GM23338 (cell line): Measurements from ENCODE around the gene CFDP1. TPM values are rescaled to one million over a fixed set of nuclear protein-coding genes. Genes with fewer than 3 reads are reported as not detected.
"Not testable (repeated sequence)": the region's sequence is repeated elsewhere in the genome, so short reads cannot be mapped to it uniquely, and the experiment has no call there.

Source experiments
- ATAC-seq: fragments of 200-7000 bp; cut with Tn5 transposase; 3 replicates; pipeline ENCODE4 v1.9.1; 2020
- DNase-seq: peaks from one replicate; pipeline ENCODE4 v3.0.0-alpha.2; 2015; ENCODE audit warnings: low spot score
- H2AFZ ChIP-seq: fragments of 200-600 bp; sonication (generic); 2 replicates; pipeline ENCODE4 v1.8.0; 2016; ENCODE audit warnings: antibody characterized with exemption, mild to moderate bottlenecking, moderate library complexity
- H3F3A ChIP-seq: fragments of 200-600 bp; sonication (generic); replicated peaks from 2 replicates; pipeline ENCODE4 v1.8.0; 2017; ENCODE audit warnings: antibody characterized with exemption, mixed run types, low read depth
- H3K27ac ChIP-seq: fragments of 200-600 bp; sonication (generic); 2 replicates; pipeline ENCODE4 v1.6.1; 2016; ENCODE audit warnings: low read depth
- H3K27me3 ChIP-seq: fragments of 200-600 bp; sonication (generic); 2 replicates; pipeline ENCODE4 v1.8.0; 2016; ENCODE audit warnings: mild to moderate bottlenecking, mixed run types, moderate library complexity; ENCODE audit not compliant: insufficient read depth
- H3K36me3 ChIP-seq: fragments of 200-600 bp; sonication (generic); 2 replicates; pipeline ENCODE4 v1.8.0; 2016; ENCODE audit warnings: mild to moderate bottlenecking; ENCODE audit not compliant: insufficient read depth
- H3K4me1 ChIP-seq: fragments of 200-600 bp; sonication (generic); 2 replicates; pipeline ENCODE4 v1.8.0; 2016; ENCODE audit warnings: mild to moderate bottlenecking, moderate library complexity; ENCODE audit not compliant: insufficient read depth
- H3K4me2 ChIP-seq: fragments of 200-600 bp; sonication (generic); 2 replicates; pipeline ENCODE4 v1.7.1; 2017; ENCODE audit warnings: mixed run types
- H3K4me3 ChIP-seq: fragments of 200-600 bp; sonication (generic); 2 replicates; pipeline ENCODE4 v1.6.1; 2016; ENCODE audit warnings: mixed run types
- H3K79me2 ChIP-seq: fragments of 200-600 bp; sonication (generic); replicated peaks from 2 replicates; pipeline ENCODE4 v1.8.0; 2017; ENCODE audit warnings: mild to moderate bottlenecking; ENCODE audit not compliant: insufficient read depth
- H3K9me2 ChIP-seq: fragments of 200-600 bp; sonication (generic); 2 replicates; pipeline ENCODE4 v1.8.0; 2017; ENCODE audit not compliant: insufficient read depth
- H4K20me1 ChIP-seq: fragments of 200-600 bp; sonication (generic); replicated peaks from 2 replicates; pipeline ENCODE4 v1.8.0; 2017; ENCODE audit warnings: mild to moderate bottlenecking; ENCODE audit not compliant: insufficient read depth
- H3K27ac Mint-ChIP-seq: 2 replicates; pipeline ENCODE4 v1.8.0; 2020; ENCODE audit warnings: inconsistent platforms, mild to moderate bottlenecking, moderate library complexity, mixed read lengths
- H3K27me3 Mint-ChIP-seq: 3 replicates; pipeline ENCODE4 v1.8.0; 2022; ENCODE audit warnings: low read depth, mild to moderate bottlenecking, moderate library complexity, mixed read lengths, inconsistent platforms; ENCODE audit not compliant: insufficient read depth, poor library complexity
- H3K36me3 Mint-ChIP-seq: 3 replicates; pipeline ENCODE4 v1.8.0; 2021; ENCODE audit warnings: low read depth, mild to moderate bottlenecking, inconsistent platforms, moderate library complexity, mixed read lengths
- H3K4me1 Mint-ChIP-seq: 3 replicates; pipeline ENCODE4 v1.8.0; 2020; ENCODE audit warnings: mild to moderate bottlenecking, inconsistent platforms, mixed read lengths
- H3K4me3 Mint-ChIP-seq: 3 replicates; pipeline ENCODE4 v1.8.0; 2021; ENCODE audit warnings: moderate library complexity, mild to moderate bottlenecking, inconsistent platforms, mixed read lengths
- H3K9me3 Mint-ChIP-seq: 3 replicates; pipeline ENCODE4 v1.8.0; 2020; ENCODE audit warnings: moderate library complexity, mild to moderate bottlenecking, inconsistent platforms, mixed read lengths
- CTCF ChIP-seq, 2 experiments: fragments of 200-600 bp in 1 of 2; sonication (generic) in 1 of 2; conservative IDR thresholded peaks; 2 replicates each; pipeline versions ENCODE4 v1.5.1 to v1.6.1; 2016 to 2017; ENCODE audit warnings: antibody characterized with exemption in 2 of 2, low read depth in 2 of 2, mild to moderate bottlenecking in 2 of 2, moderate library complexity in 1 of 2
- JUNB ChIP-seq: IDR thresholded peaks from one replicate; pipeline ENCODE4 v1.6.1; 2016; ENCODE audit warnings: antibody characterized with exemption; ENCODE audit not compliant: unreplicated experiment
- ZNF462 ChIP-seq: fragments of 250-450 bp; sonication (Bioruptor Pico); IDR thresholded peaks from 2 replicates; pipeline ENCODE4 v1.5.0; 2020; ENCODE audit warnings: mild to moderate bottlenecking, moderate library complexity
- polyA plus RNA-seq: library from polyadenylated mRNA; unstranded; fragments of >200 nt; fragmentation: Nextera tagmentation; extraction: Ambion mirVana; gene quantifications from 2 replicates; pipeline ENCODE4 v1.2.1, GENCODE V29; 2016
- total RNA-seq: library from RNA; depleted of rRNA; stranded (reverse); fragments of >200 nt; shearing (Covaris generic); gene quantifications from 2 replicates; pipeline ENCODE4 v1.2.3, GENCODE V29; 2014

CFDP1 gene
- total and polyA plus RNA-seq, 2 experiments from 2014 or later = 89.9 to 224 TPM

- TF ChIP-seq CTCF (conservative IDR thresholded peaks at IDR 0.05; ENCODE audit: low read depth in 2 of 2) (no peak), ZNF462 (CRISPR knock-in tag) (no peak), JUNB (no peak)
Observed at GRCh38 chr16:75429621-75430403, 3.5 kb downstream of the CFDP1 start (continued).

GRCh38 chr16:75426524-75426923 lies 6.8 kb downstream of the CFDP1 start:
- not testable (repeated sequence) for H2AFZ ChIP-seq

GRCh38 chr16:75424105-75424762 lies 9.1 kb downstream of the CFDP1 start:
- not testable (repeated sequence) for H3K27me3 Mint-ChIP-seq, H3K27ac Mint-ChIP-seq, H3K4me3 ChIP-seq, H3K27me3 ChIP-seq, H3K36me3 ChIP-seq, DNase-seq, H3K4me2 ChIP-seq, H2AFZ ChIP-seq, H3K4me3 Mint-ChIP-seq, H3F3A ChIP-seq, H3K9me3 Mint-ChIP-seq, ATAC-seq, H3K36me3 Mint-ChIP-seq, H3K9me2 ChIP-seq
- Histone ChIP-seq H3K27ac (peak overlapping the region; percentile 65), H4K20me1 (peaks cover 39% of the 10 kb centered on the region), H3K4me1 (peaks cover 29% of the 10 kb centered on the region), H3K79me2 (peaks cover 99% of the 10 kb centered on the region)
- H3K4me1 Mint-ChIP-seq = peaks cover 37% of the 10 kb centered on the region

More at GRCh38 chr16:75426524-75426923, 6.8 kb downstream of the CFDP1 start:
- H3K36me3 ChIP-seq, H3K4me3 ChIP-seq, H3K9me2 ChIP-seq, H3K27me3 ChIP-seq, DNase-seq, H3K27me3 Mint-ChIP-seq, H3F3A ChIP-seq, H3K9me3 Mint-ChIP-seq, H3K27ac ChIP-seq, ATAC-seq, H3K4me3 Mint-ChIP-seq, H3K27ac Mint-ChIP-seq, H3K4me2 ChIP-seq: not testable (repeated sequence)
- peaks cover 54% of the 10 kb centered on the region for H4K20me1 ChIP-seq
- H3K4me1 ChIP-seq = peaks cover 10% of the 10 kb centered on the region
- peaks cover 100% of the 10 kb centered on the region for H3K79me2 ChIP-seq
- peaks cover 17% of the 10 kb centered on the region for H3K4me1 Mint-ChIP-seq
- H3K36me3 Mint-ChIP-seq = peaks cover 19% of the 10 kb centered on the region
